Keratinocyte (primary cell): ENCODE results near the gene SOX14.

ENCODE experiments used
- CTCF ChIP-seq, 3 experiments: IDR thresholded peaks in 1 of 3; conservative IDR thresholded peaks in 1 of 3; optimal IDR thresholded peaks in 1 of 3; 2 replicates in 2 of 3; 3 replicates in 1 of 3; pipeline versions ENCODE3 to v1.5.1; 2011; ENCODE audit warnings: low read length in 3 of 3, mild to moderate bottlenecking in 3 of 3, moderate library complexity in 2 of 3, control low read depth in 1 of 3, inconsistent platforms in 1 of 3; ENCODE audit not compliant: insufficient read depth in 2 of 3; ENCODE audit errors: extremely low read depth in 1 of 3
- EZH2 ChIP-seq: IDR thresholded peaks from one replicate; pipeline ENCODE4 v1.6.1; 2012; ENCODE audit warnings: inconsistent platforms, mild to moderate bottlenecking, low read length, moderate library complexity

GRCh38 chr3:137768361-137769321 is 4.5 kb downstream of the SOX14 start:
- TF ChIP-seq EZH2 (no peak), CTCF (optimal IDR thresholded peaks at IDR 0.05 in 1 of 3, IDR thresholded peaks at IDR 0.05 in 1 of 3, conservative IDR thresholded peaks at IDR 0.05 in 1 of 3; ENCODE audit: extremely low read depth in 1 of 3, insufficient read depth in 2 of 3, low read length in 3 of 3) (no peak)
